Activated effector memory CD4-positive, alpha-beta T cell treated with anti-CD3 and anti-CD28 coated beads, Interleukin-2, amount 50 U/mL, for 16 hours (primary cell): ENCODE data around the gene NTNG2.

Source experiments
- DNase-seq: peaks from one replicate; pipeline ENCODE4 v3.0.0-alpha.2; 2020

Gene NTNG2

GRCh38 chr9:132176338-132176737 lies 14.5 kb downstream of the NTNG2 start:
- DNase-seq: no peak

GRCh38 chr9:132181796-132182313 lies 20.0 kb downstream of the NTNG2 start:
- no peak for DNase-seq

DNA sequence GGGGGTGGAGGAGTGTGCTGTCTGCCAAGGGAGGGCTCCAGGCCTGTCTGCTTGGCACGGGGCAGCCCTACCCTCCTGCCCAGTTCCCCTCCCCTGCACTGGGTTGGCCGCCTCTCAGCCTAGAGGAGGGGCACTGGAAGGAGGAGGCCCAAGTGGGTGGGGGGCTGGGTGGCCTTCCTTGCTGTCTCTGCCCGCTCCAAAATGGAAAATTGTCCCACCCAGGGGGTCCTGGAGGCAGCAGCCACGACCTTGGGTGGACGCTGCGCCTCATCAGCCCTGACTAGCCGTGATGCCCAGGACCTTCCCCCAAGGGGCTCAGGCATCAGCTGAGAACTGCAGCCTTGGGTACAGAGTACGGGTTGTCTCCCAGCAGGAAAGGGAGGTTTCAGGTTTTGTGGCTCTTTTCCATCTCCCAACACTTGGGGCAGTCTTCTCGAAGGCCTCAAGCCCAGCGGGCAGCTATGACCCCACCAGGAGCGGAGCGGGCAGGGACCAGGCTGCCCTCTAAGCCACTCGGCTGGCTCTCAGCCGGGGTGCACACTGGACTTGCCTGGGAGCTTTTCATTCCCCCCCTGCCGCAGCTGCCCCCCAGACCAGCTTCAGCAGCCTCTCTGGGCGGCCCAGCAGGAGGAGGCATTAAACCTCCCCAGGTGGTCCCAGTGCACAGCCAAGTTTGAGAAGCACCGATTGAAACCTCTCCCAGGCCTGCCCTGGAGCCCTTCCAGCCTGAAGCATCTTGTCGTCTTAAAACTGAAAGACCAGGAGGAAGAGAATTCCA lies 20.6 kb downstream of the NTNG2 start:
- no peak for DNase-seq

GRCh38 chr9:132183134-132183533 lies 21.3 kb downstream of the NTNG2 start:
- no peak for DNase-seq

- no peak for DNase-seq
Measured at GRCh38 chr9:132183715-132184114, 21.9 kb downstream of the NTNG2 start.

GRCh38 chr9:132184124-132184523 lies 22.3 kb downstream of the NTNG2 start:
- DNase-seq: no peak

GRCh38 chr9:132185073-132186009 lies 23.5 kb downstream of the NTNG2 start:
- no peak for DNase-seq

DNA sequence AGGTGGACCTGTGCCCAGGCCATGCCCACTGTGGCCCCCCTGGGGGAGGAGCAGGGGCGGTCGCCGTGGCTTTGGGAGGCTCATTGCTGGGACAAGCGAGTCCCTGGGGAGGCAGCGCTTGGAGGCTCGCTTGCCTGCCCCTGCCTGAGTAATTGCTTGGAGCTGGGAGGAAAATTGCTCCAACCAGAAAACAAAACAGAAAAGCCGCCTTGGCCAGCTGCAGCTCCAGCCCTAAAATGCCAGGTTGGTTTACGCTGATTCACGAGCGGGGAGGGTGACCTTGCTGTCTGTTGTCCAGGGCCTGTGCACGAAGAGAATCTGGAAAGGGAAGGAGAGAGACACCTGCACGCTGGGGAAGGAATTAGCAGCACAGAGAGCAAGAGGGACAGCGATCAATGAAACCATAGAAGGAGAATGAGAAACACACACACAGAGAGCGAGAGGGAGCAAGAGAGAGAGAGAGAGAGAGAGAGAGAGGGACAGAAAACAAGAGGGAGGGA lies 25.3 kb downstream of the NTNG2 start:
- DNase-seq: no peak

DNA sequence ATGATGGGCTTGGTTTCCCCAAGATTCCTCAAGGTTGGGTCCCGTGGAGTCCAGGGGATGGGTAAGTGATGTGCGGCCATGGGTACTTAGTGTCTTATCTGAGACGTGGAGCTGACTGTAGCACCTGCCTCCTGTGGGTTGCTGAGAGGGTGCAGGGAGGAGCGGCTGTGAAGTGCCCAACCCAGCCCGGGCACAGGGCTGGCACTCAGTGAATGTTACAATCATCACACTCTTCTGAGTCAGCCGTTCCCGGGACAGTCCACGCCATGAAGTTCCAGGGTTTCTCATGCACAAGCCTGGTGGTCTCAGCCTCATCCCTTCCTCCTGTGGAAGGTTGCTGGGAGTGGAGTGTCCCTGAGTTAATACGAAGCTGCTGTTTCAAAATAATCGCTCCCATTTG lies 29.1 kb downstream of the NTNG2 start:
- no peak for DNase-seq

GRCh38 chr9:132192728-132193127 lies 30.9 kb downstream of the NTNG2 start:
- no peak for DNase-seq

DNA sequence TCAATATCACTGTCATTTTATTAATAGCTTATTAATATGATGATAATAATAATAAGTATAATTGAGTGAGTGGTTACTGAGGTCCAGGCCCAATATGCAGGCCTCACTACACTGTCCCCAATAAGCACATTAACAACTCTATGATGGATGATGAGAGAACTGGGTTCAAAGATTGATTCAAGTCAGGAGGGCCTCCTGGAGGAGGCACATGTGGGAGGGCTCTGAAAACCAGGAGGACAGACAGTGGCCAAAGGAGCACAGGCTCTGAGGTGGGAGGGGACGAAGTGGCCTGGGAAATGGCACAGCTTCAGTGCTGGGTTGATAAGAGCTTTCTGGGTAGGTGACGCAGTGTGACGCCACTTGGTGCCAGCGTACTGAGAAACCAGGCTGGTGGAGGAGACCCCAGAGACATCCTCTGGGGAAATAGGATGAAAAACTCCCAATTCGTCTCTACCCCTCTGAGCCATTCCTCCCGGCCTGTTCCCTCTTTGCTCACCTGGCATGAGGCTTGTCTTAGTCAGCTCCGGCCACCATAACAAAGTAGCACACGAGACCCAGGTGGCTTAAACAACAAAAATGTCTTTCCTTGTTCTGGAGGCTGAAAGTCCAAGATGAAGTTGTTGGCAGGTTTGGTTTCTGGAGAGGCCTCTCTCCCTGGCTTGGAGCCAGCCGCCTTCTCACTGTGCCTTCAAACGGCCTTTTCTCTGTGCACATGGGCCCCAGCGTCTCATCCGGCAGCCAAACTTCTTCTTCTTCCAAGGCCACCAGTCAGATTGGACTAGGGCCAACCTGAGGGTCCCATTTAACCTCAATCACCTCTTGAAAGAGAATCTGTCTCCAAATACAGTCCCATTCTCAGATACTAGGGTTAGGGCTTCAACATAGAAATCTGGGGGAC lies 31.6 kb downstream of the NTNG2 start:
- no peak for DNase-seq

GRCh38 chr9:132194508-132194907 lies 32.6 kb downstream of the NTNG2 start:
- DNase-seq: no peak

- no peak for DNase-seq
Measured at GRCh38 chr9:132197315-132197714, 35.5 kb downstream of the NTNG2 start.

DNA sequence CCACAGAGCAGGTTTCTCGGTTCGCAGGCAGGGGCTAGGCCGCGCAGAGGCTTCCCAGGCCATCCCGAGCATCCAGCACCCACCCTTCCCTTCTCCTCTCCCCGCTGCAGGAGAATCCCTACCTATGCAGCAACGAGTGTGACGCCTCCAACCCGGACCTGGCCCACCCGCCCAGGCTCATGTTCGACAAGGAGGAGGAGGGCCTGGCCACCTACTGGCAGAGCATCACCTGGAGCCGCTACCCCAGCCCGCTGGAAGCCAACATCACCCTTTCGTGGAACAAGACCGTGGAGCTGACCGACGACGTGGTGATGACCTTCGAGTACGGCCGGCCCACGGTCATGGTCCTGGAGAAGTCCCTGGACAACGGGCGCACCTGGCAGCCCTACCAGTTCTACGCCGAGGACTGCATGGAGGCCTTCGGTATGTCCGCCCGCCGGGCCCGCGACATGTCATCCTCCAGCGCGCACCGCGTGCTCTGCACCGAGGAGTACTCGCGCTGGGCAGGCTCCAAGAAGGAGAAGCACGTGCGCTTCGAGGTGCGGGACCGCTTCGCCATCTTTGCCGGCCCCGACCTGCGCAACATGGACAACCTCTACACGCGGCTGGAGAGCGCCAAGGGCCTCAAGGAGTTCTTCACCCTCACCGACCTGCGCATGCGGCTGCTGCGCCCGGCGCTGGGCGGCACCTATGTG lies 36.1 kb downstream of the NTNG2 start:
- no peak for DNase-seq

DNA sequence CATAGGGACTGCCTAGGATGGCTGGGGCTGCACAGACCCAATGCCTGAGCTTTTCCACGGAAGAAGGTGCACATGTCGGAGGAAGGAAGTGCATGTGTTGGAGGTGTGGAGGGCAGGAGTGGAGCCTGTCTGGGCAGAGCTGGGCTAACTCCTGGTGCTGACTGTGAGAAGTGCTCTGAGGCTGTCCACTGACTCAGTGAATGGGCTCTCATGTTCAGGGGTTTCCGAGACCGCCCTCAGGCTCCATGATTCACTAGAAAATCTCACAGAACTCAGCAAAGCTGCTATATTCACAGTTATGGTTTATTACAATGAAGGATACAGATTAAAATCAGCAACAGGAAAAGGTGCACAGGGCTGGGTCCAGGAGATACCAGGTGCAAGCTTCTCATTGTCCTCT lies 37.2 kb downstream of the NTNG2 start:
- no peak for DNase-seq

DNA sequence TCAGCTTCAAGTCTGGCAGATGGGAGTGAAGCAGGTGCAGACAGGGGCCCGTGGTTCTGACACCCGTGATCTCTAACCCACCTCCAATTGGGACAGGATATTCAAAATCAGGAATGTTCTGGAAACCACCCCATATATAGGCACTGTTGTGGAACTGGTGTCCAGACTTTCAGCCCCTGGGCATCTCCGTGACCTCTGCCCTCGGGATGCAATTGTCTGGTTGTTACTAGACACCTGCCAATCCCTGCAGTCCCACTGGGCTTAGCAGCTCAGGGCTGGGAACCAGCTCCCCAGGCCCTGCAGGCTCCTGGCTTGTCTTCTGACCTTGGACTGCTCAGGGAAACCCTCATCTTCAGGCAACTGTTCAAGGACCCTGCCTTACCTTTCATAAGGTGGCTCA lies 38.8 kb downstream of the NTNG2 start:
- DNase-seq: no peak

DNA sequence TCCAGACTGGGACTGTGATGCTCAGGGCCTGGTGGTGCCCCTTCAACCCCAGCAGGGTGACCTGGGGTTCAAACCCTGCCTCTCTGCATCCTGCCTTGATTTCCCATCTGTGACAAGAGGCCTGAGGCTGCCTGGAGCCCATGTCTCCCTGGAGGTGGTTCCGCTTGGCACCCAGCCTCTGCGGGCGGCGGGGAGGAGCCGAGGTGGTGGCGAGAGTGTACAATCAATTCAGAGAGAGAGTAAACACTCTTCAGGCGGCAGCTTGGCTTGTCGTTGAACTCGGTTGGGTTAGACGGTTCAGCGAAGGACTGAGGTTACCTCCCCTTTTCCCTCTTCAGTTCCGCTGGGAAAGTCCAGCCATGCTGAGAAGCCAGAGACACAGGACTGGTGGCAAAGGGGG lies 39.3 kb downstream of the NTNG2 start:
- no peak for DNase-seq

DNA sequence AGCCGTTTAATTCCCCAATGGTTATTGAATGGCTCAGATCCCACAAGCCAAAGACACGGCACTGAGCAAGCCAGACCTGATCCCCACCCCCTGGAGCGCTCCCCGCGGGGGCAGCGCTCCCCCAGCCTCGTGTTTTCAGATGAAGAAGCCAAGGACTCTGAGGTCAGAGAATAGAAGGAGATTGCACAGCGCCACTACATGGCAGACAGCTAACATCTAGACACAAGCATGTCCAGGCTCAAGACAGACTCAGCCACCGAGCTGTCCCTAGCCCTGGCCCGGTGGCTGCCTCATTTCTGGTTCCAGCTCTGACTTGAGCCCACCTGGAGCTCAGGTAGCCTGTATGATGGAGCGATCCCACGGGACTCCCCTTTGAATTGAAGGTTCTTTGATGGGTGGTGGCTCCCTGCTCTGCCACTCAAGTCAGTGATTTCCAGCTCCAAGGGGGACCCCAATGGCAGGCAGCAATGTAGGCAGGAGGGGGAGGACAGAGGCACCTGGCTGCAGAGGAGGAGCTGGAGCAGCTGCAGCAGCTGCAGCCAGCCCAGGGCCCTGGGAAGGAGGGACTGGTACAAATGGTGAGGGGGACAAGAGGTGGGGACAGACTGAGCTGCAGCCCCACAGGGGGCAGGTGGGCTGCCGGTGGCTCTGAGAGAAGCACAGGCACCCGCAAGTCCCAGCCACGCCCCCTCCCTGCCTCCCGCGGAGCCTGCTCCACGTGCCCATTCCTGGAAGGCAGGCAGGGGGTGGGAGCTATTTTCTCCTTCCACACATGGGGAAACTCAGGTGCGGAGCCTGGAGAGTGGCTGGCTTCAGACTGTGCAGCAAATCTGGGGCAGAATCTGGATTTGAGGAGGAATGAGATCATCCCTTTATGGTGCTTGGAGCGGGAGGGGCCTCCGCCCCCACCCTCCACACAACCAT lies 40.2 kb downstream of the NTNG2 start:
- DNase-seq: no peak

- DNase-seq: no peak
Measured at GRCh38 chr9:132204883-132205282, 43.0 kb downstream of the NTNG2 start.

- DNase-seq: no peak
Measured at GRCh38 chr9:132207215-132207614, 45.4 kb downstream of the NTNG2 start.
